HCT116 (cell line): ENCODE measurements around the gene SDK1. TPM values are rescaled to one million over a fixed set of nuclear protein-coding genes. Genes with fewer than 3 reads are reported as not detected.

ENCODE experiments used
- ATAC-seq: fragments of 200-7000 bp; cut with Tn5 transposase; 2 replicates; pipeline ENCODE4 v1.9.1; 2020; ENCODE audit warnings: mild to moderate bottlenecking, moderate library complexity
- BruUV-seq: library from RNA; stranded (reverse); fragments of 400-500 nt; replicated peaks from 2 replicates; lab custom pipeline; 2021; lab: Mats Ljungman, UMichigan
- CTCF ChIA-PET: fragments of 300-600 bp; sonication (Branson Sonifier 250); formaldehyde crosslinking; loops from one replicate; lab custom pipeline; 2021; ENCODE audit warnings: antibody characterized with exemption; lab: Charles Lee
- POLR2A ChIA-PET: fragments of 300-600, 350-600 bp; sonication (Branson Sonifier 250); formaldehyde crosslinking; loops from one replicate; lab custom pipeline; 2021; ENCODE audit warnings: antibody characterized with exemption; lab: Charles Lee
- RAD21 ChIA-PET, 2 experiments: fragments of 300-600 bp; sonication (Branson Sonifier 250); formaldehyde crosslinking; loops; one replicate each; lab custom pipeline; 2023; ENCODE audit warnings: low total read pairs in 2 of 2; ENCODE audit not compliant: uncharacterized antibody in 2 of 2, unreplicated experiment in 2 of 2, low non-redundant PET in 1 of 2; lab: Charles Lee
- DNase-seq: peaks from one replicate; pipeline ENCODE4 v3.0.0-alpha.2; 2010; ENCODE audit warnings: low read depth, low spot score
- H2AFZ ChIP-seq: fragments of 200-600 bp; shearing (Covaris generic), sonication (generic); 2 replicates; pipeline ENCODE4 v1.6.1; 2017; ENCODE audit warnings: low read depth, mixed run types, mixed read lengths, antibody characterized with exemption, low read length; ENCODE audit not compliant: poor library complexity, severe bottlenecking
- H3K27ac ChIP-seq: 2 replicates; pipeline ENCODE4 v1.5.1; 2012; ENCODE audit warnings: low read depth, low read length
- H3K27me3 ChIP-seq: fragments of 200-600 bp; sonication (generic); 2 replicates; pipeline ENCODE4 v1.6.1; 2016; ENCODE audit warnings: mixed run types, low read length, mixed read lengths; ENCODE audit not compliant: insufficient read depth
- H3K36me3 ChIP-seq, 2 experiments: fragments of 200-500 bp in 1 of 2; fragments of 200-600 bp in 1 of 2; sonication (Bioruptor generic) in 1 of 2; sonication (generic) in 1 of 2; 2 replicates each; pipeline versions ENCODE4 v1.5.1 to v1.6.1; 2014 to 2016; ENCODE audit warnings: low read length in 2 of 2, inconsistent platforms in 1 of 2, mixed read lengths in 1 of 2, mixed run types in 1 of 2; ENCODE audit not compliant: insufficient read depth in 2 of 2, control insufficient read depth in 1 of 2
- H3K4me1 ChIP-seq, 2 experiments: fragments of 200-600 bp in 1 of 2; sonication (generic) in 1 of 2; 2 replicates each; pipeline versions ENCODE4 v1.5.1 to v1.6.1; 2012 to 2017; ENCODE audit warnings: low read length in 2 of 2, inconsistent platforms in 1 of 2, mild to moderate bottlenecking in 1 of 2, mixed read lengths in 1 of 2, mixed run types in 1 of 2, moderate library complexity in 1 of 2; ENCODE audit not compliant: insufficient read depth in 2 of 2, control insufficient read depth in 1 of 2
- H3K4me2 ChIP-seq: fragments of 200-600 bp; sonication (generic); 2 replicates; pipeline ENCODE4 v1.6.1; 2017; ENCODE audit warnings: mixed run types, low read length, mixed read lengths
- H3K4me3 ChIP-seq, 2 experiments: fragments of 200-600 bp in 1 of 2; sonication (generic) in 1 of 2; replicated peaks in 1 of 2; 2 replicates each; pipeline ENCODE4 v1.5.1; 2011 to 2016; ENCODE audit warnings: low read length in 2 of 2, control low read depth in 1 of 2, low read depth in 1 of 2, mild to moderate bottlenecking in 1 of 2, mixed read lengths in 1 of 2, mixed run types in 1 of 2
- H3K79me2 ChIP-seq: fragments of 200-600 bp; sonication (generic); 2 replicates; pipeline ENCODE4 v1.6.1; 2017; ENCODE audit warnings: mild to moderate bottlenecking, mixed run types, low read length, moderate library complexity, mixed read lengths; ENCODE audit not compliant: insufficient read depth
- H3K9ac ChIP-seq: fragments of 200-600 bp; sonication (generic); 2 replicates; pipeline ENCODE4 v1.6.1; 2016; ENCODE audit warnings: low read length, mixed read lengths
- H3K9me2 ChIP-seq: fragments of 200-600 bp; sonication (generic), shearing (Covaris generic); 2 replicates; pipeline ENCODE4 v1.6.1; 2017; ENCODE audit warnings: mixed run types, mild to moderate bottlenecking, moderate library complexity; ENCODE audit not compliant: insufficient read depth
- H3K9me3 ChIP-seq, 2 experiments: fragments of 200-500 bp in 1 of 2; fragments of 200-600 bp in 1 of 2; sonication (Bioruptor generic) in 1 of 2; sonication (generic) in 1 of 2; 2 replicates each; pipeline ENCODE4 v1.6.1; 2014 to 2017; ENCODE audit warnings: low read length in 2 of 2, mixed read lengths in 2 of 2, inconsistent platforms in 1 of 2, low read depth in 1 of 2, mild to moderate bottlenecking in 1 of 2, mixed run types in 1 of 2, moderate library complexity in 1 of 2; ENCODE audit not compliant: control insufficient read depth in 1 of 2, insufficient read depth in 1 of 2
- H4K20me1 ChIP-seq: fragments of 200-600 bp; sonication (generic), shearing (Covaris generic); 2 replicates; pipeline ENCODE4 v1.6.1; 2017; ENCODE audit warnings: mixed run types, mild to moderate bottlenecking, moderate library complexity; ENCODE audit not compliant: insufficient read depth
- CBX3 ChIP-seq: IDR thresholded peaks from 2 replicates; pipeline ENCODE4 v1.6.1; 2012; ENCODE audit warnings: low read depth
- CEBPB ChIP-seq: IDR thresholded peaks from 2 replicates; pipeline ENCODE4 v1.6.1; 2012; ENCODE audit warnings: low read depth
- ELF1 ChIP-seq: IDR thresholded peaks from 2 replicates; pipeline ENCODE4 v1.6.1; 2012; ENCODE audit warnings: low read depth, borderline replicate concordance
- EZH2 ChIP-seq: fragments of 200-600 bp; sonication (generic); IDR thresholded peaks from 2 replicates; pipeline ENCODE4 v1.6.1; 2017; ENCODE audit warnings: antibody characterized with exemption, mixed run types
- EZH2phosphoT487 ChIP-seq: fragments of 200-600 bp; IDR thresholded peaks from 2 replicates; pipeline ENCODE4 v1.6.1; 2018; ENCODE audit warnings: antibody characterized with exemption, borderline replicate concordance
- FOSL1 ChIP-seq: IDR thresholded peaks from 2 replicates; pipeline ENCODE4 v1.6.1; 2012; ENCODE audit warnings: low read depth
- POLR2A ChIP-seq: IDR thresholded peaks from 2 replicates; pipeline ENCODE4 v1.7.0; 2011; ENCODE audit warnings: borderline replicate concordance; ENCODE audit not compliant: insufficient read depth, insufficient read length; ENCODE audit errors: extremely low read depth
- POLR2AphosphoS5 ChIP-seq: IDR thresholded peaks from 2 replicates; pipeline ENCODE4 v1.6.1; 2011; ENCODE audit warnings: mild to moderate bottlenecking, low read depth, low read length, moderate library complexity
- RAD21 ChIP-seq: IDR thresholded peaks from 2 replicates; pipeline ENCODE4 v1.6.1; 2012; ENCODE audit warnings: low read depth, mild to moderate bottlenecking
- SP1 ChIP-seq: IDR thresholded peaks from 2 replicates; pipeline ENCODE4 v1.6.1; 2012; ENCODE audit warnings: low read depth
- TCF7L2 ChIP-seq: IDR thresholded peaks from 2 replicates; pipeline ENCODE4 v1.7.0; 2011; ENCODE audit warnings: borderline replicate concordance, inconsistent platforms; ENCODE audit not compliant: insufficient read depth, insufficient read length; ENCODE audit errors: extremely low read depth
- ZNF274 ChIP-seq: fragments of 200-500 bp; sonication (Bioruptor generic); IDR thresholded peaks from 2 replicates; pipeline ENCODE4 v1.6.1; 2014; ENCODE audit warnings: mild to moderate bottlenecking, low read depth, low read length, inconsistent platforms
- intact Hi-C: fragments of 100-400 bp; cut with micrococcal nuclease; formaldehyde crosslinking; loops from 2 replicates; pipeline ENCODE4 v1.10.0; 2022
- total RNA-seq: library from RNA; stranded (reverse); gene quantifications from one replicate; pipeline ENCODE4 v1.2.1, GENCODE V29; 2021; ENCODE audit not compliant: unreplicated experiment
- TF ChIP-seq, protein P1 (sequence below): IDR thresholded peaks from 2 replicates; pipeline ENCODE4 v1.6.1; 2011; ENCODE audit warnings: mild to moderate bottlenecking, low read length, moderate library complexity; ENCODE audit not compliant: insufficient replicate concordance; ENCODE audit errors: extremely low read depth
- TF ChIP-seq, protein P2 (sequence below): IDR thresholded peaks from 2 replicates; pipeline ENCODE4 v1.6.1; 2012
- TF ChIP-seq, protein P3 (sequence below): IDR thresholded peaks from 2 replicates; pipeline ENCODE4 v1.6.1; 2012; ENCODE audit warnings: low read depth
- TF ChIP-seq, protein P4 (sequence below), 3 experiments: fragments of 200-600 bp in 1 of 3; sonication (generic) in 1 of 3; IDR thresholded peaks in 2 of 3; conservative IDR thresholded peaks in 1 of 3; 2 replicates each; pipeline ENCODE4 v1.5.1; 2012 to 2017; ENCODE audit warnings: low read depth in 2 of 3, low read length in 2 of 3, antibody characterized with exemption in 1 of 3, borderline replicate concordance in 1 of 3, control low read depth in 1 of 3, mild to moderate bottlenecking in 1 of 3, mixed read lengths in 1 of 3, mixed run types in 1 of 3, moderate library complexity in 1 of 3; ENCODE audit not compliant: insufficient read depth in 1 of 3

Gene SDK1
- total RNA-seq, 1 experiment from 2014 or later: 0.05 TPM

DNA sequence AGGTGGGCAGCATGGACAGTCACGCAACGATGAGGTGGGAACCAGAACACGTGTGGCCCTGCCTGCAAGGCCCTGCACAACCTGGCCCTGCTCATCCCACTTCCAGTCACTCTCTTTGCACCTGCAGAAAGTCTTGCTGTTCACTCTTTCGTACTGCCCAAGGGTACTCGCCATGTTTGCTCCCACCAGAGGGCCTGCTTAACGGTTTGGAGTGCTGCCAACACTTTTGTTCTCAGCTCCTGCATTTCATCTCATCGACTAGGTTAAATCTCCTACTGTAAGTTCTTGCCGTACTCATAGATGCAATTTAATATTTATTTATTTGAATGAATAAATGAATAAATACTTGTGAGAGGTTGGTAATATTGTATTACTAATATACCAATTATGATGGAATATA is 315.3 kb downstream of the SDK1 start:
- Histone ChIP-seq H3K4me1 (no peaks in the 10 kb centered on the region), H2AFZ (no peak overlapping the region), H3K9ac (no peak overlapping the region), H3K9me2 (no peaks in the 10 kb centered on the region), H3K27me3 (peaks cover 4% of the 10 kb centered on the region; the same call in 1 of the 2 replicates), H3K36me3 (no peaks in the 10 kb centered on the region)
- ChIA-PET RAD21 (no interaction called here), POLR2A (no interaction called here), CTCF (no interaction called here)
- ATAC-seq: no peak
- no TSS peak for BruUV-seq
- TF ChIP-seq, protein P1, sequence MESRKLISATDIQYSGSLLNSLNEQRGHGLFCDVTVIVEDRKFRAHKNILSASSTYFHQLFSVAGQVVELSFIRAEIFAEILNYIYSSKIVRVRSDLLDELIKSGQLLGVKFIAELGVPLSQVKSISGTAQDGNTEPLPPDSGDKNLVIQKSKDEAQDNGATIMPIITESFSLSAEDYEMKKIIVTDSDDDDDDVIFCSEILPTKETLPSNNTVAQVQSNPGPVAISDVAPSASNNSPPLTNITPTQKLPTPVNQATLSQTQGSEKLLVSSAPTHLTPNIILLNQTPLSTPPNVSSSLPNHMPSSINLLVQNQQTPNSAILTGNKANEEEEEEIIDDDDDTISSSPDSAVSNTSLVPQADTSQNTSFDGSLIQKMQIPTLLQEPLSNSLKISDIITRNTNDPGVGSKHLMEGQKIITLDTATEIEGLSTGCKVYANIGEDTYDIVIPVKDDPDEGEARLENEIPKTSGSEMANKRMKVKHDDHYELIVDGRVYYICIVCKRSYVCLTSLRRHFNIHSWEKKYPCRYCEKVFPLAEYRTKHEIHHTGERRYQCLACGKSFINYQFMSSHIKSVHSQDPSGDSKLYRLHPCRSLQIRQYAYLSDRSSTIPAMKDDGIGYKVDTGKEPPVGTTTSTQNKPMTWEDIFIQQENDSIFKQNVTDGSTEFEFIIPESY: no peak
- TF ChIP-seq EZH2phosphoT487 (no peak), TCF7L2 (no peak), CEBPB (no peak), EZH2 (no peak), POLR2AphosphoS5 (no peak), POLR2A (no peak), ELF1 (no peak), FOSL1 (no peak), CBX3 (no peak), RAD21 (no peak), SP1 (no peak), ZNF274 (no peak)
- TF ChIP-seq, protein P2, sequence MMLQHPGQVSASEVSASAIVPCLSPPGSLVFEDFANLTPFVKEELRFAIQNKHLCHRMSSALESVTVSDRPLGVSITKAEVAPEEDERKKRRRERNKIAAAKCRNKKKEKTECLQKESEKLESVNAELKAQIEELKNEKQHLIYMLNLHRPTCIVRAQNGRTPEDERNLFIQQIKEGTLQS: no peak
- TF ChIP-seq, protein P3, sequence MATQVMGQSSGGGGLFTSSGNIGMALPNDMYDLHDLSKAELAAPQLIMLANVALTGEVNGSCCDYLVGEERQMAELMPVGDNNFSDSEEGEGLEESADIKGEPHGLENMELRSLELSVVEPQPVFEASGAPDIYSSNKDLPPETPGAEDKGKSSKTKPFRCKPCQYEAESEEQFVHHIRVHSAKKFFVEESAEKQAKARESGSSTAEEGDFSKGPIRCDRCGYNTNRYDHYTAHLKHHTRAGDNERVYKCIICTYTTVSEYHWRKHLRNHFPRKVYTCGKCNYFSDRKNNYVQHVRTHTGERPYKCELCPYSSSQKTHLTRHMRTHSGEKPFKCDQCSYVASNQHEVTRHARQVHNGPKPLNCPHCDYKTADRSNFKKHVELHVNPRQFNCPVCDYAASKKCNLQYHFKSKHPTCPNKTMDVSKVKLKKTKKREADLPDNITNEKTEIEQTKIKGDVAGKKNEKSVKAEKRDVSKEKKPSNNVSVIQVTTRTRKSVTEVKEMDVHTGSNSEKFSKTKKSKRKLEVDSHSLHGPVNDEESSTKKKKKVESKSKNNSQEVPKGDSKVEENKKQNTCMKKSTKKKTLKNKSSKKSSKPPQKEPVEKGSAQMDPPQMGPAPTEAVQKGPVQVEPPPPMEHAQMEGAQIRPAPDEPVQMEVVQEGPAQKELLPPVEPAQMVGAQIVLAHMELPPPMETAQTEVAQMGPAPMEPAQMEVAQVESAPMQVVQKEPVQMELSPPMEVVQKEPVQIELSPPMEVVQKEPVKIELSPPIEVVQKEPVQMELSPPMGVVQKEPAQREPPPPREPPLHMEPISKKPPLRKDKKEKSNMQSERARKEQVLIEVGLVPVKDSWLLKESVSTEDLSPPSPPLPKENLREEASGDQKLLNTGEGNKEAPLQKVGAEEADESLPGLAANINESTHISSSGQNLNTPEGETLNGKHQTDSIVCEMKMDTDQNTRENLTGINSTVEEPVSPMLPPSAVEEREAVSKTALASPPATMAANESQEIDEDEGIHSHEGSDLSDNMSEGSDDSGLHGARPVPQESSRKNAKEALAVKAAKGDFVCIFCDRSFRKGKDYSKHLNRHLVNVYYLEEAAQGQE: no peak
- TF ChIP-seq, protein P4, sequence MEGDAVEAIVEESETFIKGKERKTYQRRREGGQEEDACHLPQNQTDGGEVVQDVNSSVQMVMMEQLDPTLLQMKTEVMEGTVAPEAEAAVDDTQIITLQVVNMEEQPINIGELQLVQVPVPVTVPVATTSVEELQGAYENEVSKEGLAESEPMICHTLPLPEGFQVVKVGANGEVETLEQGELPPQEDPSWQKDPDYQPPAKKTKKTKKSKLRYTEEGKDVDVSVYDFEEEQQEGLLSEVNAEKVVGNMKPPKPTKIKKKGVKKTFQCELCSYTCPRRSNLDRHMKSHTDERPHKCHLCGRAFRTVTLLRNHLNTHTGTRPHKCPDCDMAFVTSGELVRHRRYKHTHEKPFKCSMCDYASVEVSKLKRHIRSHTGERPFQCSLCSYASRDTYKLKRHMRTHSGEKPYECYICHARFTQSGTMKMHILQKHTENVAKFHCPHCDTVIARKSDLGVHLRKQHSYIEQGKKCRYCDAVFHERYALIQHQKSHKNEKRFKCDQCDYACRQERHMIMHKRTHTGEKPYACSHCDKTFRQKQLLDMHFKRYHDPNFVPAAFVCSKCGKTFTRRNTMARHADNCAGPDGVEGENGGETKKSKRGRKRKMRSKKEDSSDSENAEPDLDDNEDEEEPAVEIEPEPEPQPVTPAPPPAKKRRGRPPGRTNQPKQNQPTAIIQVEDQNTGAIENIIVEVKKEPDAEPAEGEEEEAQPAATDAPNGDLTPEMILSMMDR (IDR thresholded peaks at IDR 0.05 in 2 of 3, conservative IDR thresholded peaks at IDR 0.05 in 1 of 3; ENCODE audit: borderline replicate concordance in 1 of 3, insufficient read depth in 1 of 3, low read depth in 2 of 3, low read length in 2 of 3): no peak
- TF ChIP-seq, all 23 proteins: peak for 0
- Histone ChIP-seq H4K20me1 (no peaks in the 10 kb centered on the region), H3K9me3 (no peaks in the 10 kb centered on the region), H3K4me2 (no peak overlapping the region), H3K79me2 (no peaks in the 10 kb centered on the region), H3K27ac (no peak overlapping the region), H3K4me3 (no peak overlapping the region)
- intact Hi-C loops: no loop called here
- no peak for DNase-seq
